Activated T-helper 1 cell treated with anti-CD3 and anti-CD28 coated beads, Interleukin-2, amount 50 U/mL, for 16 hours (primary cell): Measurements from ENCODE around the gene GADD45B.
"Not testable (repeated sequence)": the region's sequence is repeated elsewhere in the genome, so short reads cannot be mapped to it uniquely, and the experiment has no call there.

ENCODE experiments used
- DNase-seq, 2 donors: peaks; one replicate each; pipeline ENCODE4 v3.0.0-alpha.2; 2020; ENCODE audit warnings: low read depth in 1 of 2, low spot score in 1 of 2

The GADD45B gene

DNA sequence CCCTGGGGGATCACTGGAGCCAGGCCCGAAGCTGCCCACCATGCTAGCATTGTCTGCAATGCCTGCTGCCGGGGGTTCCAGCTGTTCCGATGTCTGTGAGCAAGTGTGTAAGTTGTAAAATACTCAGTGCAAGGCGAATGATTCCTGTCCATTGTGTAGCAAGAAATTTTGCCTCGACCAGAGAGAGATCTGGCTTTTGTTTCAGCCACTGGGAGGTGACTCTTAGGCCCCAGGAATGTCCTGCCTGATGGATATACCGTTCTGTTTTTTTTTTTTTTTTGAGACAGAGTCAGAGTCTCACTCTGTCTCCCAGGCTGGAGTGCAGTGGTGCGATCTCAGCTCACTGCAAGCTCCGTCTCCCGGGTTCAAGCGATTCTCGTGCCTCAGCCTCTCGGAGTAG is 7.3 kb upstream of the GADD45B start:
- no peak for DNase-seq

DNA sequence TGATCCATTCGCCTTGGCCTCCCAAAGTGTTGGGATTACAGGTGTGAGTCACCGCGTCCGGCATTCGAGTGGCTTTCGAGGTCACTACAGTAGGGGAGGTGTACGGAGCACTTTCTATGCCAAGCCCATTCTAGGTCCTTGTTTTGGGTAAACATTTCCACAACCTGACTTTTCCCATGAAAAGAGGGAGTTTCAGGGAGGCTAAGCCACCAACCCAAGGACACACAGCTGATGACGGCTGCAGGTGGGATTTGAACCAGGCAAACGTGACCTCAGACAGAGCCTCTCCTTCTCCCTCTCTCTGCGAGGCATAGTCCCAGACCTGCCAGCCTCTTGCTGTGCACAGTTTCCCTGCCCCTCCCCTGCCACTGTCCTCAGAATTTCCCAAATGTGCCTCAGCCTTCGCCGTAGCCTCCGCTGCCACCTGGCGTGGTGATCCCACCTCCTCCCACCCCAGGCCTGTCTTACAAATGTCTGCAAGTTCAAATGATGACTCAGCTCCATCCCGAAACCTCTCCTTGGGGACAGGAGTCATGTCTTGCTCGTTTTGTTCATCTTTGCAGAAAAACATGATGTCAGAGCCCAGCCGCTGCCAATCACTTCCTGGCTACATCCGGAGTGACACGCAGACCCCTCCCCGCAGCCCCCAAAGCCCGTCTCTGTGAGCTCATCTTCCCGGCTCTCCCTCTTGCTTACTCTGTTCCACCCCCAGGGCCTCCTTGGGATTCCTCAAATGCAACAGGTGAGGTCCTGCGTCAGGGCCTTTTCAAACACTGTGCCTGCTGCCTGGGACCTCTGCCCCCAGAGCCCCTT is 6.6 kb upstream of the GADD45B start:
- DNase-seq: no peak

DNA sequence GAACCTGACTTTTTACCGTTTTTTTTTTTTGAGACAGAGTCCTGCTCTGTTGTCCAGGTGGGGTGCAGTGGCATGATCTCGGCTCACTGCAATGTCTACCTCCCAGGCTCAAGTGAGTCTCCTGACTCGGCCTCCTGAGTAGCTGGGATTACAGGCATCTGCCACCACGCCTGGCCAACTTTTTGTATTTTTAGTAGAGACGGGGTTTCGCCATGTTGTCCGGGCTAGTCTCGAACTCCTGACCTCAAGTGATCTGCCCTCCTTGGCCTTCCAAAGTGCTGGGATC is 6.1 kb upstream of the GADD45B start:
- not testable (repeated sequence) for DNase-seq

DNA sequence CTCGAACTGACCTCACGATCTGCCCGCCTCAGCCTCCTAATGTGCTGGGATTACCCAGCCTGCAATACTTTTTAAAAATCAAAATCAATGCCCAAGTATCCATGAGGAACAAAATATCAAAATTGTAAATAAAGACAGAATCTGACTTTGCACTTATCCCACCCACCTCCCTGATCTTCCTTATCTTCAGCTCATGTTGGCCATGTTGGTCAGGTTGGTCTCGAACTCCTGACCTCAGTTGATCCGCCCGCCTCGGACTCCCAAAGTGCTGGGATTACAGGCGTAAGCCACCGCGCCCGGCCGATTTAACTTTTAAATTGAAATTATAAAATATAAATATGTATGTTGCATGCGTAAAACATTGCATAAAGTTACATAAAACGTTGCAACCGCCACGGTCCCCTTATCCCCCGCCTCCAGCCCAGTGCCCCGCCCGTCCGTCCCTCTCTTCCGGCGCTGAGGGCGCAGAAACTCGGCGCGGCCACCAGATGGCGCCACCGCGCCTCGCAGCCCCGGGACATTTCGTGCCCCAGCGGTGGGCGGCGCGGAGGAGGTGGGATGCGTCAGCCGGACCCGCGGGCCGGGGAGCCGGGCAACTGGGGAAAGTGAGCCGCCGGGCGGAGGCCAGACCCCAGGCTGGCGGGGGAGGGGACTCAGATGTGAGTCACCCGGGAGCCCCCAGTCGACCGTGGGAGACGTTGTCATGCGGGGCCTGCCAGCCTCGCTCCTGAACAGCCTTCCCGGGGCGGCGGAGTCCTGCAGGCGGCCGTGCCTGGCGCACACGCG is 1.5 kb upstream of the GADD45B start:
- peak; percentile 70 to 90 for DNase-seq

DNA sequence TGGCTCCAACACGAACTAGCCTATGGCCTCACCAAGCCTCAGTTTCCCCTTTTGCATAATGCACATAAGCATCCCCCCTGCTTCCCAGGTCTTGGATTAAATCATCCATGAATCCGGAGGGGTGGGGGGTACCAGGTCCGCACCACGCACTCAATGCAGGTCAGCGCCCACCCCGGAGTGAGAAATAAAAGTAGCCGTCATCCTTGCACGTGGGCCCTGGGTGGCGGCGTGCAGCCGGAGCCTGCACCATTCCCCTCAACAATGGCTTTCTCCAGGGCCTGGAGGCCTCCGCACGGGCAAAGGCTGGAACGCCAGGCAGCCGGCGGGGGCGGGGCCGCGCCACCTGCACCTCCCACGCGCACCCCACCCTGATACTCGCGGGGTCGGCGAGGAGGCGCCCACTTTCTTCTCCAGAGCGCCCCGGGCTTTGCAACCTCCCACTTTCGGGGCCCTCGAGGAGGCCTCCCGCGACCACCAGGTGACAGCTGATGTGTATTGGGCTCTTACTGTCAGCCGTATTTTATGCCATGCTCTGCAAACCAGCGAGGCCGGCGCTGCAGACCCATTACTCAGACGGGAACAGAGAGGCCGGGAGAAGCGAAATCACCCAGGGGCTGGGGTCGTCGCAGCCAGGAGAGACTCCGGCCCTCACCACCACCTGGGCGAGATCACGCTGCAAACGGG is 767 bp upstream of the GADD45B start:
- peak; percentile 21 to 40 for DNase-seq

DNA sequence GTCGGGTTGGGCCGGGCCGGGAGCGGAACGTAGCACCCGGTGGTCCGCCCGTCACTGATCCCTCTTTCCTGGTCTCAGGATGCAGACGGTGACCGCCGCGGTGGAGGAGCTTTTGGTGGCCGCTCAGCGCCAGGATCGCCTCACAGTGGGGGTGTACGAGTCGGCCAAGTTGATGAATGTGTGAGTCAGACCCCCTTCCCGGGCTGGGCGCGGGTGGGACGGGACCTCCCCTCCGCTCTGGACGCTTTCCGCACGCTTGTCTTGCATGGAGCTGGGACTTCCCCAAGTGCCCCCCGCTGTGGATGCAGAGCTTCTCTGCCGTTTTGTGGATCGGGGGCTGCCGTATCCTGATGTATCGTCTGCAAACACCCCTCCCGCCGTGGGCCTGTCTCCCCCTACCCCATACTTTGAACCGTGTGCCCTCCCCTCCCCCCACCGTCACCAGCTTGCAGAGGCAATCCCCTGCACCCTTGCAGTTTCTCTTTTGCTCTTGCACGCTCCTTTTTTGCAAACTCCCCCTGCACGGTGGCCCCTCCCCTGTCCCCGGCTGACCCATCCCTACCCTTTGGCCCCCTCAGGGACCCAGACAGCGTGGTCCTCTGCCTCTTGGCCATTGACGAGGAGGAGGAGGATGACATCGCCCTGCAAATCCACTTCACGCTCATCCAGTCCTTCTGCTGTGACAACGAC is 669 bp downstream of the GADD45B start:
- peak; percentile 35 to 52 for DNase-seq

- peak in 1 of 2 donors; percentile 20 for DNase-seq
These were observed 1.3 kb downstream of the GADD45B start for GRCh38 chr19:2477141-2477710.

DNA sequence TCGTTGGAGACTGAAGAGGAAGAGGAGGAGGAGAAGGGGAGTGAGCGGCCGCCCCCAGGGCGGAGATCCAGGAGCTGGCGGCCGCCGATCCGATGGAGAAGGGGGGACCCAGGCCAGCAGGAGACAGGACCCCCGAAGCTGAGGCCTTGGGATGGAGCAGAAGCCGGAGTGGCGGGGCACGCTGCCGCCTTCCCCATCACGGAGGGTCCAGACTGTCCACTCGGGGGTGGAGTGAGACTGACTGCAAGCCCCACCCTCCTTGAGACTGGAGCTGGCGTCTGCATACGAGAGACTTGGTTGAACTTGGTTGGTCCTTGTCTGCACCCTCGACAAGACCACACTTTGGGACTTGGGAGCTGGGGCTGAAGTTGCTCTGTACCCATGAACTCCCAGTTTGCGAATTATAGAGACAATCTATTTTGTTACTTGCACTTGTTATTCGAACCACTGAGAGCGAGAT is 1.8 kb downstream of the GADD45B start:
- DNase-seq: no peak

GRCh38 chr19:2478278-2478755 is 2.4 kb downstream of the GADD45B start:
- peak; percentile 25 to 36 for DNase-seq

DNA sequence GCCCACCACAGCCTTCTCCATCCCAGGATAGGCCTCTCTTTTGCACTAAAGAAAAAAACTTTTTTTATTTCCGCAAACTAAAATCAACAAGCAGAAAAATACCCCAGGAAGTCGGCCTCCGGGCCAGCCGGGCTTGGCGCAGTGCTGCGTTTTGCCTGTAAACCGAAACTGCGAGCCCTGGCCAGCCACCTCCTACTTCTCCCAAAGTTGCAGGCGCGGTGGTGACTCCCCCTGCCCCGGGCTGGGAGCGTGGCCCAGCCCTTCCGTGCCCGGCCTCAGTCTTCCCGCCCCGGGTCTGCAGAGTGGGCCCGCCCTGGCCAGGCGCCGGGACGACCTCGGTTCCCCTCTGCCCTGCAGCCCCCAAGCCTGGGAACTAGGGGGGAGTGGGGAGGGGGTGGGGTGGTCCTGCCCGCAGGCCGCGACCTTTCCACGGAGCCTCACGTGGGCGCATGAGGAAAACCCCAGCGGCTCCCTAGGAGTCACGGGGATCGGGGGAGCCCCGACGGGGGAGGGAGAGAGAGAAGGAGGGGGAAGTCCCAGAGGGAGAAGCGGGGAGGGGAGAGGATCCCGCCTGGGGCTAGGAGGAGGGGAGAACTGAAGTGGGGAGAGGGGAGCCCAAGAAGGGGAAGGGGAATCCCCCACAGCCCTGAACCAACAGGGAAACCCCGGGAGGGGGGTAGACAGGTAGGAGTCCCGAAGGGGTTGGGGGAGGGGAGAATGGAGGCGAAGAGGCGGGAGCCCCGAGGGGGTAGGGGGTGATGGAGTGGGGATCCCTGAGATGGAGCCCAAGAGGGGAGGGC is 3.0 kb downstream of the GADD45B start:
- DNase-seq: peak; percentile 48 to 60

GRCh38 chr19:2479556-2480194 is 3.7 kb downstream of the GADD45B start:
- DNase-seq: no peak

GRCh38 chr19:2481466-2481865 is 5.5 kb downstream of the GADD45B start:
- DNase-seq: no peak

DNA sequence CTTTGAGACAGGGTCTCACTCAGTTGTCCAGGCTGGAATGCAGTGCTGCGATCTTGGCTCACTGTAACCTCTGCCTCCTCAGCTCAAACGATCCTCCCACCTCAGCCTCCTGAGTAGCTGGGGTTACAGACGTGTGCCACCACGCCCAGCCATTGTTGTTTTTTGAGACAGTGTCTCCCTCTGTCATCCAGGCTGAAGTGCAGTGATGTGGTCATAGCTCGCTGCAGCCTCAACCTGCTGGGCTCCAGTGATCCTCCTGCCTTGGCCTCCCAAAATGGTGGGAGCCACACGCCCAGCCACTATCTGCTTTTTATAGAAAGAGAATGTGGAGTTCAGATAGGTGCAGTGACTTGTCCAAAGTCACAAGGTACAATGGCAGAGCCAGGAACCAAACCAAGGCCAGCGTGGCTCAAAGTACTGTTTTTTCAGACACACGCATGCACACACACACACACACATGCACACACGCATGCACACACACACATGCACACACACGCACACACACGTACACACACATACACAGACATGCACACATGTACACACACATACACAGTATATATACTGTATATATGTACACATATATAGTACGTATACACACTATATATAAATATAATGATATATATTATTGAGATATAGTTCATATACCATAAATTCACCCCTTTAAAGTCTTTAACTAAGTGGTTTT is 6.6 kb downstream of the GADD45B start:
- no peak for DNase-seq

GRCh38 chr19:2483084-2483483 is 7.2 kb downstream of the GADD45B start:
- DNase-seq: no peak

- DNase-seq: no peak
These were observed 7.7 kb downstream of the GADD45B start for GRCh38 chr19:2483484-2484151.

- DNase-seq: no peak
These were observed 8.4 kb downstream of the GADD45B start for GRCh38 chr19:2484178-2484937.

DNA sequence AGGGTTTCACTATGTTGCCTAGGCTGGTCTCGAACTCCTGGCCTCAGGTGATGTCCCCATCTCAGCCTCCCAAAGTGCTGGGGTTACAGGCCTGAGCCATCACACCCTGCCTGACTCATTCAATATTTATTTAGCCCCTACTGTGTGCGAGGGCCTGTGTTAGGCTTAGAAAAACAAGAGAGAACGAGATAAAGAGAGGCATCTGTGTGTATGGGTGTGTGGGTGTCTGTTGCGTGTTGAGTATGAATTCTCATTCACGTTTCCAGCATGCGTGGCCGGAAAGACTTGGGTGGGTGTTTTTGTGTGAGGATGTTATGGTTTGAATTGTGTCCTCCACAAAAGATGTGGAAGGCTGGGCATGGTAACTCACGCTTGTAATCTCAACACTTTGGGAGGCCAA is 9.5 kb downstream of the GADD45B start:
- DNase-seq: no peak

- no peak for DNase-seq
These were observed 11.2 kb downstream of the GADD45B start for GRCh38 chr19:2487090-2487489.
